Measurements from ENCODE around the gene BIN1.

DNA sequence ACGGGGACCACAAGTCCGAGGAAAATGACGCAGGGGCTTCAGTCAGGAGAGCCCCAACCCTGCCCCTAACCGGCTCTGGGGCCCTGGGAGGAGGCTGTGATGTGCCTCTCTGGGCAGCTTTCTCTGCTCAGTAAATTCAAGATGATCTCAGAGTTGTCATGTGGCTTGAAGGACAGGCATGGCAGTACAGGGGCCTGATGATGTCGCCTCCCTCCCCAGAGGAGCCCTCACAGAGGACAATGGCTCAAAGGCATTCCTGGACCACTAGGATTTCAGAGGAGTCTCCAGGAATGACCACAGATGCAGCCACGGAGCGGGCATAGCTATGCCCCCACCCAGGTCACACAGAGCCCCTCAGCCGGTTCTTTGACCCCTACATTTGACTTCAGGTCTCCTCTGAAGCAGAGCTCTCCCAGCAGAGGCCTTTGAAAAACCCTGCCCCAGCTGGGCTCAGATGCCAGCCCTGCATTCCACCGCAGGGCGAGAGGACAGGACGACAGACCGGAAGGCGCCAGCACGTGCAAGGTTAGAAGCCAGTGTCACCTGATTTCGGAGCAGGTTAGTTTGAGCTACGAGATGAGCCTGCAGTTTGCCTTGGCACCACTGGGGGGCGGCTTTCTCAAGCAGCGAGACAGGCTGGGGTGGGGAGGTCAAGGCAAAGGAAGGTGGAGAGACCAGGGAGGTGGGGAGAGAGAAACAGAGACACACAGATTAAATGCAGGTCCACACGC is 39.2 kb downstream of the BIN1 start:
- TF ChIP-seq, protein P1, sequence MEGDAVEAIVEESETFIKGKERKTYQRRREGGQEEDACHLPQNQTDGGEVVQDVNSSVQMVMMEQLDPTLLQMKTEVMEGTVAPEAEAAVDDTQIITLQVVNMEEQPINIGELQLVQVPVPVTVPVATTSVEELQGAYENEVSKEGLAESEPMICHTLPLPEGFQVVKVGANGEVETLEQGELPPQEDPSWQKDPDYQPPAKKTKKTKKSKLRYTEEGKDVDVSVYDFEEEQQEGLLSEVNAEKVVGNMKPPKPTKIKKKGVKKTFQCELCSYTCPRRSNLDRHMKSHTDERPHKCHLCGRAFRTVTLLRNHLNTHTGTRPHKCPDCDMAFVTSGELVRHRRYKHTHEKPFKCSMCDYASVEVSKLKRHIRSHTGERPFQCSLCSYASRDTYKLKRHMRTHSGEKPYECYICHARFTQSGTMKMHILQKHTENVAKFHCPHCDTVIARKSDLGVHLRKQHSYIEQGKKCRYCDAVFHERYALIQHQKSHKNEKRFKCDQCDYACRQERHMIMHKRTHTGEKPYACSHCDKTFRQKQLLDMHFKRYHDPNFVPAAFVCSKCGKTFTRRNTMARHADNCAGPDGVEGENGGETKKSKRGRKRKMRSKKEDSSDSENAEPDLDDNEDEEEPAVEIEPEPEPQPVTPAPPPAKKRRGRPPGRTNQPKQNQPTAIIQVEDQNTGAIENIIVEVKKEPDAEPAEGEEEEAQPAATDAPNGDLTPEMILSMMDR (IDR thresholded peaks at IDR 0.05), result peak; percentile 80 to 95 (median 82)
- no peak for TF ChIP-seq POLR2A (IDR thresholded peaks at IDR 0.05)

All from transverse colon (tissue), 3 donors.